Brain microvascular endothelial cell (primary cell): ENCODE results near the gene APC2.

ENCODE experiments used
- DNase-seq: peaks from one replicate; pipeline ENCODE4 v3.0.0-alpha.2; 2020
- H3K27ac ChIP-seq: fragments of 250-450 bp; sonication (Bioruptor Pico); 2 replicates; pipeline ENCODE4 v1.5.1; 2020; ENCODE audit warnings: mild to moderate bottlenecking, moderate library complexity
- H3K27me3 ChIP-seq: fragments of 250-450 bp; sonication (Bioruptor Pico); replicated peaks from 2 replicates; pipeline ENCODE4 v1.5.1; 2020; ENCODE audit warnings: mild to moderate bottlenecking
- H3K36me3 ChIP-seq: fragments of 250-450 bp; sonication (Bioruptor Pico); replicated peaks from 2 replicates; pipeline ENCODE4 v1.5.1; 2020; ENCODE audit warnings: mild to moderate bottlenecking
- H3K4me3 ChIP-seq: 2 replicates; pipeline ENCODE4 v1.5.1; 2011; ENCODE audit warnings: low read depth, mild to moderate bottlenecking, control low read depth, low read length, moderate library complexity
- CTCF ChIP-seq: IDR thresholded peaks from 2 replicates; pipeline ENCODE4 v1.5.1; 2011; ENCODE audit warnings: low read depth, mild to moderate bottlenecking, moderate library complexity, low read length, control low read depth, inconsistent platforms; ENCODE audit errors: missing control alignments
- in situ Hi-C: cut with HindIII; loops from 2 replicates; pipeline ENCODE4 v1.10.0; 2017; ENCODE audit warnings: low sequenced_read_pairs, low pct_ligation_motif_present

APC2 gene

GRCh38 chr19:1510442-1510806 is 60.5 kb downstream of the APC2 start:
- in situ Hi-C loops = no loop called here
- Histone ChIP-seq H3K4me3 (no peak overlapping the region), H3K27me3 (no peaks in the 10 kb centered on the region), H3K36me3 (no peaks in the 10 kb centered on the region), H3K27ac (no peak overlapping the region)
- no peak for TF ChIP-seq CTCF
- no peak for DNase-seq

DNA sequence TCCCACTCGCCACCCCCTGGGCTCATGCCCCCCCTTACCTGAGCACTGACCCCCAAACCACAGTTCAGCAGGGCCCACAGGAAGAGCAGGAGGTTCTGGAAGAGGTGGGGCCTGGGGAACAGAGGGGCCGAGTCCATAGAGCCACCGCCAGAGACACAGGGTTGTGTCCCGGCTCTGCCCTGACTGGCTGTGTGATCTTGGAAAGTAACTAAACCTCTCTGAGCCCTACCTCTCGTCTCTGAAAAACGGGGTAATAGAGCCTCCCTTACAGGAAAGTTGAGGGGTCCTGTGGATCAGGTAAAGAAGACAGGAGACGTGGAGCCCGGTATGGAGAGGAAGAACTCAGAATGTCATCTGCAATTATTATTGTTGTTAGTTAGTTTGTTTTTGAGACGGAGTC is 60.9 kb downstream of the APC2 start:
- Histone ChIP-seq H3K4me3 (no peak overlapping the region), H3K36me3 (no peaks in the 10 kb centered on the region), H3K27ac (no peak overlapping the region), H3K27me3 (no peaks in the 10 kb centered on the region)
- no peak for DNase-seq
- TF ChIP-seq CTCF = no peak
- in situ Hi-C loops = no loop called here

DNA sequence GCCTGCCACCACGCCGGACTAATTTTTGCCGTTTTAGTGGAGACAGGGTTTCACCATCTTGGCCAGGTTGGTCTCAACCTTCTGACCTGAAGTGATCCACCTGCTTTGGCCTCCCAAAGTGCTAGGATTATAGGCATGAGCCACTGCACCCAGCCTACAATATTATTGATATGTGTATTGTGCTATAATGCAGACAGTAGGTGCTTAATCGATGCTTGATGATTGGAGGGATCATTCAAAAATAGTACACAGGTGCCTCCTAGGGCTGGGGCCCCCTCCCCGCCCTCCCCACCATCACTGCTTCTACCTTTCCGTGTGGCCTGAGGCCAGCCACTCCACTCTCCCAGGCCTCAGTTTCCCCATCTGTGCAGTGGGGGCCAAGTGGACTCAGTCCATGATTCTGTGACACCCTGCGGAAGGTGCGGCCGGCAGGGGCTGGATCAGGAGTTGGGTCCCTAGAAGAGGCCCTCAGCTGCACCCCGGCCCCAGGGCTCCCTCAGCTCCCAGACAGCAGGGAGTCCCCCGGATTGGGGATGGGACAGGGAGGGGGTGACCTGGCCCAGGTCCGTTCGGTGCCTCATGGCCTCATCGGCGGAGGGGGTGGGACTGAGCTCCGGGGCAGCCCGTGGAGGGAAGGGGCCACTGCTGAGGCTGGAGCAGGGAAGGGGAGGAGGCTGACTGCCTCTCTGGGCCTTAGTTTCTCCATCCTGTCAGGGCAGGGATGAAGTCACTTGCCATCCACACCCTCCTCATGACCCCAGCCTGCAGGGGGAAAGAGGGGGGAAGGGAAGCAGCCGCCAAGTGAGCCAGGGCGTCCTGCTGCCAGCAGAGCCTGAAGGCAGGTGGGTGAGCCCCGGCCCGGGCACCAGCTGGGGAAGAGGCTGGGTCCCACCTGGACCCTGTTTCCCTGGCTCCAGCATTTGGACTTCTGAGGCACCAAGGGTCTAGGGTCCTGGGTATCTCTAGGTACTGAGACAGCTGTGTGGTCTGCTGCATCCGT is 61.7 kb downstream of the APC2 start:
- in situ Hi-C loops = no loop called here
- TF ChIP-seq CTCF = no peak
- no peaks in the 10 kb centered on the region for H3K27me3 ChIP-seq
- no peak for DNase-seq
- H3K36me3 ChIP-seq = no peaks in the 10 kb centered on the region
- H3K4me3 ChIP-seq = no peak overlapping the region
- H3K27ac ChIP-seq = no peak overlapping the region

- no peaks in the 10 kb centered on the region for H3K36me3 ChIP-seq
- DNase-seq = no peak
- H3K4me3 ChIP-seq = peak within 1 kb of the TSS; percentile 29
- no peak within 1 kb of the TSS for H3K27ac ChIP-seq
- in situ Hi-C loops = no loop called here
- no peaks in the 10 kb centered on the region for H3K27me3 ChIP-seq
- TF ChIP-seq CTCF = no peak
Observed at GRCh38 chr19:1512671-1513498, 63.0 kb downstream of the APC2 start, which contains the start of gene ADAMTSL5. Gene ADAMTSL5 (minus strand): TSS chr19:1513019. CDS start chr19:1510943, 2,076 bp downstream.

- Histone ChIP-seq H3K4me3 (no peak overlapping the region), H3K36me3 (no peaks in the 10 kb centered on the region), H3K27ac (no peak overlapping the region), H3K27me3 (no peaks in the 10 kb centered on the region)
- in situ Hi-C loops = no loop called here
- no peak for DNase-seq
- peak; percentile 76 for TF ChIP-seq CTCF
Observed at GRCh38 chr19:1513499-1514294, 63.8 kb downstream of the APC2 start.
